ENCODE data around the gene COL23A1. TPM values are rescaled to one million over a fixed set of nuclear protein-coding genes. Genes with fewer than 3 reads are reported as not detected.

The COL23A1 gene
- total and polyA plus RNA-seq, 2 of the 8 experiments (the other 6 are each of a cell fraction or from before 2014, with no cell fraction given) = 3.1 to 4.7 TPM

DNA sequence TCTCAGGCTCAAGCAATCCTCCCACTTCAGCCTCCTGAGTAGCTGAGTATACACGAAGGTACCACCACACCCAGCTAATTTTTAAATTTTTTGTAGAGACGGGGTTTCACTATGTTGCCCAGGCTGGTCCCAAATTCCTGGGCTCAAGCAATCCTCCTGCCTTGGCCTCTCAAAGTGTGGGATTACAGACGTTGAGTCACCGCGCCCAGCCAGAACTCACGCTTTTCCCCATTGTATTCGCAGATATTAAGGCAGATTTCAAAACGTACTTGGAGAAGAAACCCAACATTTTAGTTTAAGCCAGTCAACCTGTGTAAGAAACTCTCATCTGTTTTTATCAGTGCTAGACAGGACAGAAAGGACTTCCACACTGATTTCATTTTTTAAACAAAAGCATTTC lies 26.6 kb downstream of the COL23A1 start:
- H2BK120ac ChIP-seq (replicated peaks; ENCODE audit: low read depth, low read length) = no peak overlapping the region
- ChIA-PET POLR2A (ENCODE audit: partially characterized antibody) (interaction anchor here (1.0 to 1.6 kb wide), 3 partner anchors 14 to 19 kb away, joined by 3 to 4 read pairs (median 4); no protein-coding TSS in a partner anchor), CTCF (ENCODE audit: partially characterized antibody) (interaction anchor here (0.8 to 1.7 kb wide), 5 partner anchors 8 to 282 kb away, joined by 3 to 4 read pairs (median 4); partner anchors contain the start of gene COL23A1)
- H4K20me1 ChIP-seq (replicated peaks in 1 of 2; ENCODE audit: control insufficient read depth in 1 of 2, insufficient read depth in 2 of 2, low read length in 2 of 2) = no peaks in the 10 kb centered on the region
- DNase-seq (ENCODE audit: low read depth in 1 of 2, low spot score in 2 of 2) (no peak), FAIRE-seq (no peak)
- H4K8ac ChIP-seq (ENCODE audit: extremely low read depth, insufficient read depth, low read length) = no peak overlapping the region
- no peaks in the 10 kb centered on the region for H3K79me2 ChIP-seq (ENCODE audit: control insufficient read depth in 1 of 2, insufficient read depth in 2 of 2, low read length in 2 of 2)
- peak overlapping the region in 1 of 2 experiments; percentile 8; a peak in 1 of 4 replicates for H3K4me2 ChIP-seq (ENCODE audit: insufficient read depth in 1 of 2, low read depth in 2 of 2, low read length in 2 of 2)
- no peak overlapping the region for H2BK12ac ChIP-seq (ENCODE audit: low read depth, low read length)
- H4K91ac ChIP-seq (replicated peaks; ENCODE audit: insufficient read length, low read length) = no peak overlapping the region
- H2AFZ ChIP-seq (ENCODE audit: low read length) = no peak overlapping the region
- no peaks in the 10 kb centered on the region for H3K36me3 ChIP-seq (ENCODE audit: control insufficient read depth in 2 of 4, insufficient read depth in 4 of 4, low read length in 3 of 4)
- no peak overlapping the region for H2BK20ac ChIP-seq (ENCODE audit: low read length)
- peaks cover 4 to 24% (median 10%) of the 10 kb centered on the region in 4 experiments for H3K4me1 ChIP-seq (replicated peaks in 1 of 4; ENCODE audit: control insufficient read depth in 3 of 4, insufficient read depth in 4 of 4, low read length in 3 of 4)
- H3K4ac ChIP-seq (replicated peaks; ENCODE audit: insufficient read length, low read depth, low read length) = no peak overlapping the region
- no peak overlapping the region for H3K18ac ChIP-seq (ENCODE audit: extremely low read depth, low read length)
- H3K9ac ChIP-seq (replicated peaks in 1 of 4; ENCODE audit: extremely low read depth in 1 of 4, low read depth in 3 of 4, low read length in 3 of 4) = no peak overlapping the region
- no peak overlapping the region for H4K5ac ChIP-seq (ENCODE audit: insufficient read length, low read depth, low read length)
- no peaks in the 10 kb centered on the region for H3K27me3 ChIP-seq (replicated peaks in 1 of 4; ENCODE audit: control insufficient read depth in 3 of 4, extremely low read depth in 1 of 4, insufficient read depth in 3 of 4, low read length in 3 of 4)
- no peaks in the 10 kb centered on the region; the same call in 1 of the 2 replicates for H3K79me1 ChIP-seq (ENCODE audit: low read depth, low read length)
- H2BK15ac ChIP-seq (ENCODE audit: low read length) = no peak overlapping the region
- no peak overlapping the region for H3K56ac ChIP-seq (replicated peaks; ENCODE audit: insufficient read length, low read depth, low read length)
- no peak overlapping the region for H2BK5ac ChIP-seq (ENCODE audit: low read depth, low read length)
- H3K27ac ChIP-seq (ENCODE audit: low read depth, low read length) = no peak overlapping the region
- H3K23ac ChIP-seq (ENCODE audit: insufficient read length) = no peak overlapping the region
- H3K14ac ChIP-seq (ENCODE audit: insufficient read length) = no peak overlapping the region
- no peak overlapping the region for H3K4me3 ChIP-seq (ENCODE audit: extremely low read depth in 1 of 4, insufficient read depth in 2 of 4, low read depth in 3 of 4, low read length in 4 of 4)
- no peaks in the 10 kb centered on the region for H3K9me3 ChIP-seq (ENCODE audit: insufficient read depth in 2 of 2, low read depth in 1 of 2, low read length in 1 of 2)
- no peak overlapping the region for H2AK5ac ChIP-seq (ENCODE audit: low read depth, low read length)
- TF ChIP-seq POU5F1 (IDR thresholded peaks at IDR 0.05; ENCODE audit: low read depth, low read length) (no peak), JUN (IDR thresholded peaks at IDR 0.05; ENCODE audit: low read depth, low read length) (no peak), EGR1 (IDR thresholded peaks at IDR 0.05; ENCODE audit: borderline replicate concordance, low read depth, low read length) (no peak), RFX5 (IDR thresholded peaks at IDR 0.05; ENCODE audit: borderline replicate concordance, low read depth, low read length) (no peak), YY1 (IDR thresholded peaks at IDR 0.05; ENCODE audit: low read depth, low read length) (no peak), HDAC6 (IDR thresholded peaks at IDR 0.05; ENCODE audit: low read depth, low read length) (no peak), TCF12 (IDR thresholded peaks at IDR 0.05; ENCODE audit: low read depth, low read length) (no peak)
- 78% methylated on average over 8 of the region's 8 CpGs; no CpG with 5 or more reads in 1 of the 2 experiments for WGBS, 2 experiments (ENCODE audit: extremely low coverage in 1 of 2, insufficient coverage in 1 of 2, insufficient read length in 1 of 2, insufficient replicate concordance in 2 of 2, low coverage in 1 of 2, low lambda C conversion rate in 2 of 2, missing lambda C conversion rate in 1 of 2)
- no peaks in the 10 kb centered on the region for H3K23me2 ChIP-seq (ENCODE audit: low read depth, low read length)

All from H1 (cell line).